ENCODE data around the gene BBS12. TPM values are rescaled to one million over a fixed set of nuclear protein-coding genes. Genes with fewer than 3 reads are reported as not detected.

The BBS12 gene
- polyA plus RNA-seq, 2 of the 4 experiments (the other 2 are of a cell fraction): 3.2 to 3.4 TPM

DNA sequence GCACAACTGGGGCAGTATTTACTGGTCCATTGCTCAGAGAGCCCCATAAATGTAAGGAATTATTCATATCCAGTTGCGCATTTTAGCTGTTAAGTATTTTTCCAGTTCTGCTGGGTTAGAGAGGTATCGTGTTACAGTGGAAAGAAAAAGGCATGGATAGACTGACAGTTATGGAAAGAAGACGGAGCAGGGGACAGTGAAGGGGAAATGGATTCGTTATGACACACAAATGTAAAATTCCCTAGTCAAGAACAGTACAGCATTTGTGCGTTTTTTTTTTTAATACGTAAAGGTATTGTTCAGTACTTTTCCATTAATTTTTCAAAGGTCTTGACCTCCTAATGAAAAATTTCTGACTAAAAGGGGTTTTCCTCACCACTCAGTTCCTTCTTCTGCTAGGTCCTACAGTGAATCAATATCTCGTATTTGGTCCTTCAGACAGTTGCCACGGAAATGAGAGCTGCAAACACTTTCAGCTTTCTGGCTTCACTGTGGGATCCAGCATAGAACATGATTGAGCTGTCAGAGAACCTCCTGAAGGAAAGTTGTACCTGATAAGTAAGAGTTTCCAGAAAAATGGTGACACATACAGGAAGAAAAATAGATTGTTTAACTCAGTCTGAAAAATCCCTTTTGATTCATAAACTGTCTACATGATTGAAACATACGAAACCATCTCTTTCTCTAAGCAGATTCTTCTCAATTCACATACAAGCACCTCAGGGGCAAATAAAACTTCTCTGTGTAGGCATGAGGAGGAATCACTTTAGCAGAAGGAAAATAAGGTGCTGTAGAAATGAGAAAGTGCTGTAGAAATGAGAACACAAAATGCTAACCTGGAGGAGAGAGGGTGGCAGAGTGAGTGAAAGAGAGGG, 21.8 kb upstream of the BBS12 start:
- H3K27ac ChIP-seq: no peak overlapping the region
- H3K4me3 ChIP-seq: no peak overlapping the region
- ChIA-PET CTCF (interaction anchor here (0.7 to 0.9 kb wide), 2 partner anchors 36 to 204 kb away, joined by 3 to 7 read pairs; no protein-coding TSS in a partner anchor), POLR2A (no interaction called here)
- no peaks in the 10 kb centered on the region for H3K4me1 ChIP-seq
- 60% methylated on average over 9 of the region's 9 CpGs for WGBS (ENCODE audit: missing lambda C conversion rate)
- H3K4me2 ChIP-seq: no peak overlapping the region
- no peak for FAIRE-seq
- no peak for DNase-seq (ENCODE audit: low read depth in 1 of 2, low spot score in 1 of 2)
- H3K9me3 ChIP-seq: no peaks in the 10 kb centered on the region
- TF ChIP-seq RNF2 (IDR thresholded peaks at IDR 0.05; ENCODE audit: borderline replicate concordance, low read depth): no peak
- no peak; a peak in 1 of 6 replicates for ATAC-seq

GRCh38 chr4:122711919-122712318, 20.6 kb upstream of the BBS12 start:
- TF ChIP-seq NPAS2 (CRISPR knock-in tag; IDR thresholded peaks at IDR 0.05; ENCODE audit: borderline replicate concordance): no peak
- TF ChIP-seq ESRRA (IDR thresholded peaks at IDR 0.05; ENCODE audit: borderline replicate concordance, low read length): no peak
- no peak for TF ChIP-seq NFE2L2 (conservative IDR thresholded peaks at IDR 0.05; ENCODE audit: low read length)
- TF ChIP-seq CTCF (IDR thresholded peaks at IDR 0.05): no peak
- no peak for TF ChIP-seq FOSL2 (IDR thresholded peaks at IDR 0.05)
- no peak for TF ChIP-seq FOSL2 (CRISPR knock-in tag; IDR thresholded peaks at IDR 0.05)
- TF ChIP-seq TP53 (CRISPR knock-in tag; IDR thresholded peaks at IDR 0.05): no peak
- TF ChIP-seq BHLHE40 (IDR thresholded peaks at IDR 0.05; ENCODE audit: low read depth, low read length): no peak
- TF ChIP-seq CHD2 (IDR thresholded peaks at IDR 0.05; ENCODE audit: low read length, partially characterized antibody): no peak
- no peak for TF ChIP-seq ELK1 (IDR thresholded peaks at IDR 0.05; ENCODE audit: low read depth, low read length)
- TF ChIP-seq ZC3H11A (IDR thresholded peaks at IDR 0.05): no peak
- no peaks in the 10 kb centered on the region for H3K4me1 ChIP-seq
- ChIA-PET CTCF (interaction anchor here (0.9 to 1.2 kb wide), 2 partner anchors 110 to 203 kb away, joined by 4 to 7 read pairs; no protein-coding TSS in a partner anchor), POLR2A (no interaction called here)
- ATAC-seq (no peak), DNase-seq (ENCODE audit: low read depth in 1 of 2, low spot score in 1 of 2) (no peak), FAIRE-seq (no peak)
- no peak overlapping the region for H3K4me3 ChIP-seq
- no peaks in the 10 kb centered on the region for H3K9me3 ChIP-seq
- no peak overlapping the region for H3K27ac ChIP-seq
- no peak overlapping the region for H3K4me2 ChIP-seq

GRCh38 chr4:122712782-122713181, 19.7 kb upstream of the BBS12 start:
- Histone ChIP-seq H3K9me3 (no peaks in the 10 kb centered on the region), H3K27ac (no peak overlapping the region), H3K4me3 (no peak overlapping the region), H3K4me2 (no peak overlapping the region), H3K4me1 (no peaks in the 10 kb centered on the region)
- FAIRE-seq: no peak
- ATAC-seq: no peak
- CTCF ChIA-PET: interaction anchor here (0.5 kb wide), 1 partner anchor 889 kb away, joined by 3 read pairs; no protein-coding TSS in a partner anchor
- TF ChIP-seq EHF (CRISPR knock-in tag; IDR thresholded peaks at IDR 0.05): no peak
- TF ChIP-seq EP300 (IDR thresholded peaks at IDR 0.05): no peak
- TF ChIP-seq TFCP2L1 (CRISPR knock-in tag; IDR thresholded peaks at IDR 0.05): no peak
- TF ChIP-seq HMGXB4 (CRISPR knock-in tag; IDR thresholded peaks at IDR 0.05; ENCODE audit: borderline replicate concordance): no peak
- TF ChIP-seq NFE2L2 (conservative IDR thresholded peaks at IDR 0.05; ENCODE audit: low read length): no peak
- TF ChIP-seq CHD4 (IDR thresholded peaks at IDR 0.05; ENCODE audit: borderline replicate concordance): no peak
- TF ChIP-seq, protein P1, sequence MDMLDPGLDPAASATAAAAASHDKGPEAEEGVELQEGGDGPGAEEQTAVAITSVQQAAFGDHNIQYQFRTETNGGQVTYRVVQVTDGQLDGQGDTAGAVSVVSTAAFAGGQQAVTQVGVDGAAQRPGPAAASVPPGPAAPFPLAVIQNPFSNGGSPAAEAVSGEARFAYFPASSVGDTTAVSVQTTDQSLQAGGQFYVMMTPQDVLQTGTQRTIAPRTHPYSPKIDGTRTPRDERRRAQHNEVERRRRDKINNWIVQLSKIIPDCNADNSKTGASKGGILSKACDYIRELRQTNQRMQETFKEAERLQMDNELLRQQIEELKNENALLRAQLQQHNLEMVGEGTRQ (IDR thresholded peaks at IDR 0.05): no peak
- TF ChIP-seq HES2 (IDR thresholded peaks at IDR 0.05): no peak
- TF ChIP-seq RNF2 (IDR thresholded peaks at IDR 0.05; ENCODE audit: borderline replicate concordance, low read depth): no peak
- TF ChIP-seq ESRRA (IDR thresholded peaks at IDR 0.05; ENCODE audit: borderline replicate concordance, low read length): no peak
- TF ChIP-seq ZNF302 (CRISPR knock-in tag; IDR thresholded peaks at IDR 0.05): no peak
- DNase-seq (ENCODE audit: low read depth in 1 of 2, low spot score in 1 of 2): no peak
- WGBS (ENCODE audit: missing lambda C conversion rate): 74% methylated on average over 4 of the region's 4 CpGs
- POLR2A ChIA-PET: no interaction called here
